K562 (cell line): Measurements from ENCODE around the gene ATP6V0A1. TPM values are rescaled to one million over a fixed set of nuclear protein-coding genes. Genes with fewer than 3 reads are reported as not detected.

Source experiments
- CCAR2 ChIP-seq: fragments of 200-400 bp; formaldehyde crosslinking; IDR thresholded peaks from 2 replicates; pipeline ENCODE4 v1.6.1; 2017; ENCODE audit warnings: mild to moderate bottlenecking, low read depth, low read length
- CCNT2 ChIP-seq: IDR thresholded peaks from 2 replicates; pipeline ENCODE4 v1.6.1; 2011; ENCODE audit warnings: borderline replicate concordance, low read depth, mild to moderate bottlenecking, moderate library complexity, mixed read lengths, low read length; ENCODE audit not compliant: insufficient read length; ENCODE audit errors: extremely low read depth
- CXXC5 ChIP-seq: fragments of 250-450 bp; sonication (Bioruptor Pico); IDR thresholded peaks from 2 replicates; pipeline ENCODE4 v1.8.0; 2022; ENCODE audit warnings: inconsistent platforms, mild to moderate bottlenecking, moderate library complexity
- FOXA3 ChIP-seq, 2 experiments: fragments of 450-650 bp in 1 of 2; sonication (generic) in 1 of 2; formaldehyde crosslinking; IDR thresholded peaks in 1 of 2; conservative IDR thresholded peaks in 1 of 2; 2 replicates each; pipeline versions ENCODE4 v1.4.0 to v1.8.0; 2020 to 2022; ENCODE audit warnings: mild to moderate bottlenecking in 2 of 2, missing genetic modification reagents in 1 of 2
- TSC22D4 ChIP-seq: fragments of 450-650 bp; IDR thresholded peaks from 2 replicates; pipeline ENCODE4 v1.6.1; 2016; ENCODE audit warnings: missing genetic modification characterization, missing biosample characterization, control low read depth
- ZNF274 ChIP-seq: IDR thresholded peaks from 2 replicates; pipeline ENCODE4 v1.6.1; 2011; ENCODE audit warnings: low read depth, mild to moderate bottlenecking, low read length, moderate library complexity, borderline replicate concordance
- ZNF444 ChIP-seq: fragments of 250-450 bp; sonication (Bioruptor Pico); IDR thresholded peaks from 2 replicates; pipeline ENCODE4 v1.4.0; 2020; ENCODE audit warnings: mild to moderate bottlenecking, moderate library complexity
- ZNF586 ChIP-seq: fragments of 450-650 bp; formaldehyde crosslinking; conservative IDR thresholded peaks from 2 replicates; pipeline ENCODE4 v1.4.0; 2020; ENCODE audit warnings: mild to moderate bottlenecking, moderate library complexity
- polyA plus RNA-seq, 8 experiments: library from polyadenylated mRNA; depleted of rRNA in 4 of 8; stranded (reverse) in 5 of 8; unstranded in 3 of 8; fragments of >200 nt; fragmentation: Nextera tagmentation in 2 of 8; fragmentation: Illumina TruSeq in 1 of 8; extraction: Ambion mirVana in 2 of 8; extraction: Trizol in 1 of 8; gene quantifications; 2 replicates each; pipeline versions ENCODE4 v1.2.1 to v1.2.3, GENCODE V29; 2011 to 2014; ENCODE audit warnings: inconsistent platforms in 1 of 8, missing spikeins in 1 of 8
- total RNA-seq, 7 experiments: library from RNA; depleted of rRNA in 6 of 7; stranded (reverse); fragments of >200 nt in 6 of 7; fragmentation: Illumina TruSeq in 2 of 7; extraction: Trizol in 2 of 7; gene quantifications; 2 replicates each; pipeline versions ENCODE4 v1.2.1 to v1.2.3, GENCODE V29; 2011 to 2021; ENCODE audit warnings: low replicate concordance in 1 of 7
- TF ChIP-seq, protein P1 (sequence below): sonication (generic); formaldehyde crosslinking; IDR thresholded peaks from 2 replicates; pipeline ENCODE4 v1.8.0; 2023; ENCODE audit warnings: missing genetic modification reagents, mild to moderate bottlenecking, borderline replicate concordance
- TF ChIP-seq, protein P2 (sequence below): fragments of 450-650 bp; formaldehyde crosslinking; IDR thresholded peaks from 2 replicates; pipeline ENCODE4 v1.4.0; 2020; ENCODE audit warnings: mild to moderate bottlenecking, moderate library complexity
- TF ChIP-seq, protein P3 (sequence below): fragments of 450-650 bp; IDR thresholded peaks from 2 replicates; pipeline ENCODE4 v1.6.1; 2016
- TF ChIP-seq, protein P4 (sequence below): fragments of 450-650 bp; IDR thresholded peaks from 2 replicates; pipeline ENCODE4 v1.7.0; 2016; ENCODE audit warnings: borderline replicate concordance

ATP6V0A1 gene
- total and polyA plus RNA-seq, 9 of the 15 experiments (the other 6 are each of a cell fraction or from before 2014, with no cell fraction given), result 11.8 to 158 (median 75.5) TPM

GRCh38 chr17:42422958-42423712, 35.5 kb upstream of the ATP6V0A1 start, which contains the start of gene CAVIN1 (continued):
- TF ChIP-seq, protein P1, sequence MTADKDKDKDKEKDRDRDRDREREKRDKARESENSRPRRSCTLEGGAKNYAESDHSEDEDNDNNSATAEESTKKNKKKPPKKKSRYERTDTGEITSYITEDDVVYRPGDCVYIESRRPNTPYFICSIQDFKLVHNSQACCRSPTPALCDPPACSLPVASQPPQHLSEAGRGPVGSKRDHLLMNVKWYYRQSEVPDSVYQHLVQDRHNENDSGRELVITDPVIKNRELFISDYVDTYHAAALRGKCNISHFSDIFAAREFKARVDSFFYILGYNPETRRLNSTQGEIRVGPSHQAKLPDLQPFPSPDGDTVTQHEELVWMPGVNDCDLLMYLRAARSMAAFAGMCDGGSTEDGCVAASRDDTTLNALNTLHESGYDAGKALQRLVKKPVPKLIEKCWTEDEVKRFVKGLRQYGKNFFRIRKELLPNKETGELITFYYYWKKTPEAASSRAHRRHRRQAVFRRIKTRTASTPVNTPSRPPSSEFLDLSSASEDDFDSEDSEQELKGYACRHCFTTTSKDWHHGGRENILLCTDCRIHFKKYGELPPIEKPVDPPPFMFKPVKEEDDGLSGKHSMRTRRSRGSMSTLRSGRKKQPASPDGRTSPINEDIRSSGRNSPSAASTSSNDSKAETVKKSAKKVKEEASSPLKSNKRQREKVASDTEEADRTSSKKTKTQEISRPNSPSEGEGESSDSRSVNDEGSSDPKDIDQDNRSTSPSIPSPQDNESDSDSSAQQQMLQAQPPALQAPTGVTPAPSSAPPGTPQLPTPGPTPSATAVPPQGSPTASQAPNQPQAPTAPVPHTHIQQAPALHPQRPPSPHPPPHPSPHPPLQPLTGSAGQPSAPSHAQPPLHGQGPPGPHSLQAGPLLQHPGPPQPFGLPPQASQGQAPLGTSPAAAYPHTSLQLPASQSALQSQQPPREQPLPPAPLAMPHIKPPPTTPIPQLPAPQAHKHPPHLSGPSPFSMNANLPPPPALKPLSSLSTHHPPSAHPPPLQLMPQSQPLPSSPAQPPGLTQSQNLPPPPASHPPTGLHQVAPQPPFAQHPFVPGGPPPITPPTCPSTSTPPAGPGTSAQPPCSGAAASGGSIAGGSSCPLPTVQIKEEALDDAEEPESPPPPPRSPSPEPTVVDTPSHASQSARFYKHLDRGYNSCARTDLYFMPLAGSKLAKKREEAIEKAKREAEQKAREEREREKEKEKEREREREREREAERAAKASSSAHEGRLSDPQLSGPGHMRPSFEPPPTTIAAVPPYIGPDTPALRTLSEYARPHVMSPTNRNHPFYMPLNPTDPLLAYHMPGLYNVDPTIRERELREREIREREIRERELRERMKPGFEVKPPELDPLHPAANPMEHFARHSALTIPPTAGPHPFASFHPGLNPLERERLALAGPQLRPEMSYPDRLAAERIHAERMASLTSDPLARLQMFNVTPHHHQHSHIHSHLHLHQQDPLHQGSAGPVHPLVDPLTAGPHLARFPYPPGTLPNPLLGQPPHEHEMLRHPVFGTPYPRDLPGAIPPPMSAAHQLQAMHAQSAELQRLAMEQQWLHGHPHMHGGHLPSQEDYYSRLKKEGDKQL, result no peak
- no peak for TF ChIP-seq ZNF586 (CRISPR knock-in tag)
- TF ChIP-seq, protein P2, sequence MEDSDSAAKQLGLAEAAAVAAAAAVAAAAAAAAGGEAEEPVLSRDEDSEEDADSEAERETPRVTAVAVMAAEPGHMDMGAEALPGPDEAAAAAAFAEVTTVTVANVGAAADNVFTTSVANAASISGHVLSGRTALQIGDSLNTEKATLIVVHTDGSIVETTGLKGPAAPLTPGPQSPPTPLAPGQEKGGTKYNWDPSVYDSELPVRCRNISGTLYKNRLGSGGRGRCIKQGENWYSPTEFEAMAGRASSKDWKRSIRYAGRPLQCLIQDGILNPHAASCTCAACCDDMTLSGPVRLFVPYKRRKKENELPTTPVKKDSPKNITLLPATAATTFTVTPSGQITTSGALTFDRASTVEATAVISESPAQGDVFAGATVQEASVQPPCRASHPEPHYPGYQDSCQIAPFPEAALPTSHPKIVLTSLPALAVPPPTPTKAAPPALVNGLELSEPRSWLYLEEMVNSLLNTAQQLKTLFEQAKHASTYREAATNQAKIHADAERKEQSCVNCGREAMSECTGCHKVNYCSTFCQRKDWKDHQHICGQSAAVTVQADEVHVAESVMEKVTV (CRISPR knock-in tag), result no peak
- TF ChIP-seq CXXC5 (CRISPR knock-in tag), result peak; percentile 52
- no peak for TF ChIP-seq ZNF444 (CRISPR knock-in tag)
- TF ChIP-seq CCAR2, result no peak
- TF ChIP-seq, protein P3, sequence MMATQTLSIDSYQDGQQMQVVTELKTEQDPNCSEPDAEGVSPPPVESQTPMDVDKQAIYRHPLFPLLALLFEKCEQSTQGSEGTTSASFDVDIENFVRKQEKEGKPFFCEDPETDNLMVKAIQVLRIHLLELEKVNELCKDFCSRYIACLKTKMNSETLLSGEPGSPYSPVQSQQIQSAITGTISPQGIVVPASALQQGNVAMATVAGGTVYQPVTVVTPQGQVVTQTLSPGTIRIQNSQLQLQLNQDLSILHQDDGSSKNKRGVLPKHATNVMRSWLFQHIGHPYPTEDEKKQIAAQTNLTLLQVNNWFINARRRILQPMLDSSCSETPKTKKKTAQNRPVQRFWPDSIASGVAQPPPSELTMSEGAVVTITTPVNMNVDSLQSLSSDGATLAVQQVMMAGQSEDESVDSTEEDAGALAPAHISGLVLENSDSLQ, result peak; percentile 13; the same call in 1 of the 2 replicates
- TF ChIP-seq FOXA3 (CRISPR knock-in tag; conservative IDR thresholded peaks at IDR 0.05 in 1 of 2, IDR thresholded peaks at IDR 0.05 in 1 of 2), result no peak
- TF ChIP-seq ZNF274, result no peak
- peak; percentile 50 for TF ChIP-seq CCNT2
- TF ChIP-seq, protein P4, sequence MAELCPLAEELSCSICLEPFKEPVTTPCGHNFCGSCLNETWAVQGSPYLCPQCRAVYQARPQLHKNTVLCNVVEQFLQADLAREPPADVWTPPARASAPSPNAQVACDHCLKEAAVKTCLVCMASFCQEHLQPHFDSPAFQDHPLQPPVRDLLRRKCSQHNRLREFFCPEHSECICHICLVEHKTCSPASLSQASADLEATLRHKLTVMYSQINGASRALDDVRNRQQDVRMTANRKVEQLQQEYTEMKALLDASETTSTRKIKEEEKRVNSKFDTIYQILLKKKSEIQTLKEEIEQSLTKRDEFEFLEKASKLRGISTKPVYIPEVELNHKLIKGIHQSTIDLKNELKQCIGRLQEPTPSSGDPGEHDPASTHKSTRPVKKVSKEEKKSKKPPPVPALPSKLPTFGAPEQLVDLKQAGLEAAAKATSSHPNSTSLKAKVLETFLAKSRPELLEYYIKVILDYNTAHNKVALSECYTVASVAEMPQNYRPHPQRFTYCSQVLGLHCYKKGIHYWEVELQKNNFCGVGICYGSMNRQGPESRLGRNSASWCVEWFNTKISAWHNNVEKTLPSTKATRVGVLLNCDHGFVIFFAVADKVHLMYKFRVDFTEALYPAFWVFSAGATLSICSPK, result no peak
- no peak for TF ChIP-seq TSC22D4 (tag)
